ENCODE data around the gene SNRPA.

Gene SNRPA

GRCh38 chr19:40750874-40751537, at the start of gene SNRPA:
SNRPA (plus strand) TSS chr19:40751203; CDS start chr19:40751409, 206 bp downstream.
- TF ChIP-seq EP300 (IDR thresholded peaks at IDR 0.05; ENCODE audit: borderline replicate concordance) (no peak), NFIC (IDR thresholded peaks at IDR 0.05) (no peak), YY1 (IDR thresholded peaks at IDR 0.05; ENCODE audit: low read depth) (0 out of 2 replicates have a peak, but pooled peaks have one; percentile 11), FOXM1 (IDR thresholded peaks at IDR 0.05; ENCODE audit: borderline replicate concordance, low read depth) (no peak), MAX (IDR thresholded peaks at IDR 0.05) (peak; percentile 97), ZBTB7A (IDR thresholded peaks at IDR 0.05; ENCODE audit: low read depth) (no peak), USF1 (IDR thresholded peaks at IDR 0.05) (peak; percentile 56), REST (IDR thresholded peaks at IDR 0.05; ENCODE audit: low read depth) (no peak), TAF1 (IDR thresholded peaks at IDR 0.05; ENCODE audit: low read depth) (peak; percentile 72; the same call in 1 of the 2 replicates)

- TF ChIP-seq YY1 (IDR thresholded peaks at IDR 0.05; ENCODE audit: low read depth), result no peak
- TF ChIP-seq TAF1 (IDR thresholded peaks at IDR 0.05; ENCODE audit: low read depth), result no peak
- no peak for TF ChIP-seq USF1 (IDR thresholded peaks at IDR 0.05)
- no peak for TF ChIP-seq EGR1 (IDR thresholded peaks at IDR 0.05)
Measured at GRCh38 chr19:40701758-40702157, 49.2 kb upstream of the SNRPA start.

GRCh38 chr19:40702337-40703012, 48.5 kb upstream of the SNRPA start:
- TF ChIP-seq TCF12 (IDR thresholded peaks at IDR 0.05; ENCODE audit: low read depth) (no peak), YY1 (IDR thresholded peaks at IDR 0.05; ENCODE audit: low read depth) (no peak), CEBPB (IDR thresholded peaks at IDR 0.05) (no peak)

- TF ChIP-seq USF1 (IDR thresholded peaks at IDR 0.05), result no peak
- no peak for TF ChIP-seq YY1 (IDR thresholded peaks at IDR 0.05; ENCODE audit: low read depth)
- TF ChIP-seq RAD21 (IDR thresholded peaks at IDR 0.05; ENCODE audit: low read depth), result no peak
- TF ChIP-seq ZBTB7A (IDR thresholded peaks at IDR 0.05; ENCODE audit: low read depth), result no peak
- no peak for TF ChIP-seq CEBPB (IDR thresholded peaks at IDR 0.05)
- no peak for TF ChIP-seq TAF1 (IDR thresholded peaks at IDR 0.05; ENCODE audit: low read depth)
- TF ChIP-seq EP300 (IDR thresholded peaks at IDR 0.05; ENCODE audit: borderline replicate concordance), result no peak
- no peak for TF ChIP-seq CREB1 (IDR thresholded peaks at IDR 0.05; ENCODE audit: low read depth)
- no peak for TF ChIP-seq TCF12 (IDR thresholded peaks at IDR 0.05; ENCODE audit: low read depth)
- TF ChIP-seq EGR1 (IDR thresholded peaks at IDR 0.05), result no peak
- TF ChIP-seq MAX (IDR thresholded peaks at IDR 0.05), result no peak
- no peak for TF ChIP-seq TEAD4 (IDR thresholded peaks at IDR 0.05)
- TF ChIP-seq REST (IDR thresholded peaks at IDR 0.05; ENCODE audit: low read depth), result no peak
- TF ChIP-seq NFIC (IDR thresholded peaks at IDR 0.05), result no peak
Measured at GRCh38 chr19:40703029-40703755, 47.8 kb upstream of the SNRPA start.

Data from Ishikawa (cell line).